Measurements from ENCODE around the gene KCNN2. TPM values are rescaled to one million over a fixed set of nuclear protein-coding genes. Genes with fewer than 3 reads are reported as not detected.

Gene KCNN2
- total and polyA plus RNA-seq, 10 of the 15 experiments (the other 5 are each of a cell fraction or from before 2014, with no cell fraction given): 0.21 to 3.6 (median 0.79) TPM

GRCh38 chr5:114449860-114450421, 88.1 kb downstream of the KCNN2 start (continued):
- TF ChIP-seq RB1 (IDR thresholded peaks at IDR 0.05; ENCODE audit: borderline replicate concordance) (peak; percentile 58; the same call in 1 of the 2 replicates), SRF (IDR thresholded peaks at IDR 0.05; ENCODE audit: low read depth in 2 of 2, low read length in 2 of 2) (no peak), ATF7 (IDR thresholded peaks at IDR 0.05; ENCODE audit: low read depth) (peak; percentile 80), HDGF (IDR thresholded peaks at IDR 0.05) (peak; percentile 59; the same call in 1 of the 2 replicates), NFXL1 (IDR thresholded peaks at IDR 0.05; ENCODE audit: borderline replicate concordance) (no peak), KDM1A (IDR thresholded peaks at IDR 0.05; ENCODE audit: borderline replicate concordance) (no peak), SMARCA5 (IDR thresholded peaks at IDR 0.05) (peak; percentile 55; the same call in 1 of the 2 replicates)

- Histone ChIP-seq H3K79me2 (ENCODE audit: control insufficient read depth, insufficient read depth, low read length) (no peaks in the 10 kb centered on the region), H3K4me2 (ENCODE audit: control insufficient read depth, insufficient read depth) (no peak overlapping the region), H2AFZ (ENCODE audit: control insufficient read depth, low read depth, low read length) (no peak overlapping the region), H4K20me1 (ENCODE audit: control insufficient read depth, insufficient read depth) (no peaks in the 10 kb centered on the region), H3K9ac (ENCODE audit: control insufficient read depth, insufficient read depth, low read length) (no peak overlapping the region), H3K27me3 (replicated peaks in 1 of 2; ENCODE audit: control insufficient read depth in 2 of 2, insufficient read depth in 2 of 2, low read length in 1 of 2) (no peaks in the 10 kb centered on the region), H3K27ac (ENCODE audit: control insufficient read depth, insufficient read depth) (no peak overlapping the region), H3K36me3 (ENCODE audit: control insufficient read depth in 2 of 2, insufficient read depth in 2 of 2, low read length in 1 of 2) (no peaks in the 10 kb centered on the region), H3K4me1 (ENCODE audit: control insufficient read depth, insufficient read depth, low read length) (no peaks in the 10 kb centered on the region), H3K9me3 (replicated peaks; ENCODE audit: control insufficient read depth, insufficient read depth, low read length) (no peaks in the 10 kb centered on the region), H3K4me3 (no peak overlapping the region)
- POLR2A ChIA-PET: interaction anchor here (1.1 kb wide), 1 partner anchor 11 kb away, joined by 3 read pairs; no protein-coding TSS in a partner anchor
- no peak for DNase-seq (ENCODE audit: low read depth, low spot score)
- WGBS (ENCODE audit: insufficient coverage, insufficient replicate concordance, low lambda C conversion rate, missing lambda C conversion rate): 16% methylated on average over 3 of the region's 3 CpGs
- SMC1A ChIA-PET (ENCODE audit: uncharacterized antibody, unreplicated experiment): interaction anchor here (0.7 to 9.1 kb wide), 26 partner anchors 8 to 838 kb away, joined by 3 to 297 read pairs (median 6); partner anchors contain the start of gene KCNN2
- CTCF ChIA-PET: interaction anchor here (0.5 to 10.8 kb wide), 36 partner anchors 11 to 1528 kb away, joined by 3 to 347 read pairs (median 4); partner anchors contain the start of gene KCNN2
- RAD21 ChIA-PET (ENCODE audit: unreplicated experiment): interaction anchor here (0.6 to 9.7 kb wide), 14 partner anchors 8 to 1586 kb away, joined by 3 to 318 read pairs (median 6); partner anchors contain the start of gene KCNN2
- intact Hi-C loops (cut with micrococcal nuclease; ENCODE audit: unreplicated experiment): loop anchor here (1.0 to 5.0 kb wide), 7 partner anchors 89 to 838 kb away; no protein-coding TSS in a partner anchor
- no peak for ATAC-seq
- in situ Hi-C loops (cut with MboI): loop anchor here (5.0 to 25.0 kb wide), 2 partner anchors 787 to 843 kb away; no protein-coding TSS in a partner anchor
- BruUV-seq (replicated peaks): no TSS peak
- no peak for FAIRE-seq
- TF ChIP-seq NBN (IDR thresholded peaks at IDR 0.05) (no peak), ZNF687 (IDR thresholded peaks at IDR 0.05) (no peak), MTA2 (IDR thresholded peaks at IDR 0.05; ENCODE audit: low read depth) (no peak), BCL11A (IDR thresholded peaks at IDR 0.05; ENCODE audit: low read depth, low read length) (no peak), REST (IDR thresholded peaks at IDR 0.05; ENCODE audit: low read depth, low read length) (no peak), HDGF (IDR thresholded peaks at IDR 0.05) (no peak), CHD2 (IDR thresholded peaks at IDR 0.05; ENCODE audit: borderline replicate concordance, low read depth, low read length) (no peak), SPI1 (IDR thresholded peaks at IDR 0.05; ENCODE audit: borderline replicate concordance, insufficient read depth, low read depth, low read length) (no peak), SMAD5 (IDR thresholded peaks at IDR 0.05; ENCODE audit: low read depth) (no peak), CBFB (IDR thresholded peaks at IDR 0.05; ENCODE audit: low read depth) (no peak), TCF3 (IDR thresholded peaks at IDR 0.05; ENCODE audit: borderline replicate concordance, insufficient read depth, low read depth, low read length) (no peak)
Observed at GRCh38 chr5:114450437-114450836, 88.6 kb downstream of the KCNN2 start.
